Measurements from ENCODE around the gene ACP7. TPM values are rescaled to one million over a fixed set of nuclear protein-coding genes. Genes with fewer than 3 reads are reported as not detected.
"Not testable (repeated sequence)": the region's sequence is repeated elsewhere in the genome, so short reads cannot be mapped to it uniquely, and the experiment has no call there.

Gene ACP7
- total and polyA plus RNA-seq, 10 of the 15 experiments (the other 5 are each of a cell fraction or from before 2014, with no cell fraction given) = not detected

- BruUV-seq (replicated peaks) = no TSS peak
- Histone ChIP-seq H3K9ac (ENCODE audit: control insufficient read depth, insufficient read depth, low read length) (no peak overlapping the region), H2AFZ (ENCODE audit: control insufficient read depth, low read depth, low read length) (no peak overlapping the region), H3K36me3 (ENCODE audit: control insufficient read depth in 2 of 2, insufficient read depth in 2 of 2, low read length in 1 of 2) (no peaks in the 10 kb centered on the region), H3K27ac (ENCODE audit: control insufficient read depth, insufficient read depth) (no peak overlapping the region), H3K9me3 (replicated peaks; ENCODE audit: control insufficient read depth, insufficient read depth, low read length) (no peaks in the 10 kb centered on the region), H4K20me1 (ENCODE audit: control insufficient read depth, insufficient read depth) (no peaks in the 10 kb centered on the region), H3K4me3 (no peak overlapping the region), H3K79me2 (ENCODE audit: control insufficient read depth, insufficient read depth, low read length) (no peaks in the 10 kb centered on the region), H3K27me3 (replicated peaks in 1 of 2; ENCODE audit: control insufficient read depth in 2 of 2, insufficient read depth in 2 of 2, low read length in 1 of 2) (no peaks in the 10 kb centered on the region; a peak in 1 of 4 replicates), H3K4me2 (ENCODE audit: control insufficient read depth, insufficient read depth) (no peak overlapping the region), H3K4me1 (ENCODE audit: control insufficient read depth, insufficient read depth, low read length) (no peaks in the 10 kb centered on the region)
- no peak for FAIRE-seq
- DNase-seq (ENCODE audit: low read depth, low spot score) = no peak
- ATAC-seq = no peak
- ChIA-PET RAD21 (ENCODE audit: unreplicated experiment) (no interaction called here), POLR2A (interaction anchor here (0.6 kb wide), 1 partner anchor 19 kb away, joined by 3 read pairs; no protein-coding TSS in a partner anchor), CTCF (no interaction called here), SMC1A (ENCODE audit: uncharacterized antibody, unreplicated experiment) (interaction anchor here (0.8 kb wide), 1 partner anchor 129 kb away, joined by 3 read pairs; no protein-coding TSS in a partner anchor)
- TF ChIP-seq SKIL (IDR thresholded peaks at IDR 0.05; ENCODE audit: low read depth, poor library complexity, severe bottlenecking) (no peak), POLR2AphosphoS5 (IDR thresholded peaks at IDR 0.05; ENCODE audit: low read length) (no peak), USF1 (IDR thresholded peaks at IDR 0.05; ENCODE audit: borderline replicate concordance, extremely low read length, insufficient read depth, low read depth, low read length) (no peak), TBL1XR1 (IDR thresholded peaks at IDR 0.05; ENCODE audit: low read depth, low read length) (no peak), EZH2 (IDR thresholded peaks at IDR 0.05; ENCODE audit: borderline replicate concordance, control insufficient read depth, low read depth, low read length) (no peak), KDM1A (IDR thresholded peaks at IDR 0.05; ENCODE audit: borderline replicate concordance) (no peak), HSF1 (IDR thresholded peaks at IDR 0.05; ENCODE audit: low read depth, low read length) (no peak)
- in situ Hi-C loops (cut with MboI) = no loop called here
- intact Hi-C loops (cut with micrococcal nuclease; ENCODE audit: unreplicated experiment) = no loop called here
- WGBS (ENCODE audit: insufficient coverage, insufficient replicate concordance, low lambda C conversion rate, missing lambda C conversion rate) = 82% methylated on average over 3 of the region's 4 CpGs
Measured at GRCh38 chr19:39090881-39091280, 6.7 kb downstream of the ACP7 start.

- H3K27me3 ChIP-seq (replicated peaks in 1 of 2; ENCODE audit: control insufficient read depth in 2 of 2, insufficient read depth in 2 of 2, low read length in 1 of 2); BruUV-seq (replicated peaks); ATAC-seq; H3K4me3 ChIP-seq; RAD21 ChIA-PET (ENCODE audit: unreplicated experiment); H3K4me2 ChIP-seq (ENCODE audit: control insufficient read depth, insufficient read depth); H4K20me1 ChIP-seq (ENCODE audit: control insufficient read depth, insufficient read depth); FAIRE-seq; H3K4me1 ChIP-seq (ENCODE audit: control insufficient read depth, insufficient read depth, low read length); H3K9me3 ChIP-seq (replicated peaks; ENCODE audit: control insufficient read depth, insufficient read depth, low read length); in situ Hi-C loops (cut with MboI); H2AFZ ChIP-seq (ENCODE audit: control insufficient read depth, low read depth, low read length); SMC1A ChIA-PET (ENCODE audit: uncharacterized antibody, unreplicated experiment); H3K9ac ChIP-seq (ENCODE audit: control insufficient read depth, insufficient read depth, low read length); H3K27ac ChIP-seq (ENCODE audit: control insufficient read depth, insufficient read depth); CTCF ChIA-PET; H3K79me2 ChIP-seq (ENCODE audit: control insufficient read depth, insufficient read depth, low read length); intact Hi-C loops (cut with micrococcal nuclease; ENCODE audit: unreplicated experiment); H3K36me3 ChIP-seq (ENCODE audit: control insufficient read depth in 2 of 2, insufficient read depth in 2 of 2, low read length in 1 of 2); POLR2A ChIA-PET; DNase-seq (ENCODE audit: low read depth, low spot score): not testable (repeated sequence)
- 22% methylated on average over 5 of the region's 5 CpGs for WGBS (ENCODE audit: insufficient coverage, insufficient replicate concordance, low lambda C conversion rate, missing lambda C conversion rate)
Measured at GRCh38 chr19:39095799-39096540, 11.8 kb downstream of the ACP7 start.
